Type B pancreatic cell (in vitro differentiated cells): Measurements from ENCODE around the gene PRMT6. TPM values are rescaled to one million over a fixed set of nuclear protein-coding genes. Genes with fewer than 3 reads are reported as not detected.
"Not testable (repeated sequence)": the region's sequence is repeated elsewhere in the genome, so short reads cannot be mapped to it uniquely, and the experiment has no call there.

ENCODE experiments used
- DNase-seq: peaks from one replicate; pipeline ENCODE4 v3.0.0; 2021; ENCODE audit warnings: mixed read lengths; ENCODE audit not compliant: unreplicated experiment; ENCODE audit errors: extremely low spot score
- H3K27ac Mint-ChIP-seq: 2 replicates; pipeline ENCODE4 v1.8.0; 2021; ENCODE audit warnings: mild to moderate bottlenecking, mixed read lengths
- H3K27me3 Mint-ChIP-seq: 2 replicates; pipeline ENCODE4 v1.8.0; 2021; ENCODE audit warnings: mixed read lengths
- H3K36me3 Mint-ChIP-seq: 2 replicates; pipeline ENCODE4 v1.8.0; 2021; ENCODE audit warnings: mixed read lengths
- H3K4me1 Mint-ChIP-seq: one replicate; pipeline ENCODE4 v1.8.0; 2021; ENCODE audit warnings: mixed read lengths; ENCODE audit not compliant: unreplicated experiment
- H3K4me3 Mint-ChIP-seq: 2 replicates; pipeline ENCODE4 v1.8.0; 2021; ENCODE audit warnings: mild to moderate bottlenecking, mixed read lengths
- H3K9me3 Mint-ChIP-seq: 2 replicates; pipeline ENCODE4 v1.8.0; 2021; ENCODE audit warnings: mixed read lengths
- CTCF ChIP-seq: fragments of 200-600 bp; sonication (generic); conservative IDR thresholded peaks from 2 replicates; pipeline ENCODE4 v1.5.0; 2021; ENCODE audit warnings: antibody characterized with exemption, mild to moderate bottlenecking
- total RNA-seq: library from RNA; stranded (reverse); gene quantifications from 2 replicates; pipeline ENCODE4 v1.2.1, GENCODE V29; 2021; ENCODE audit warnings: low replicate concordance

PRMT6 gene
- total RNA-seq, 1 donor from 2014 or later = 31.4 TPM

GRCh38 chr1:107019166-107019565, 37.3 kb upstream of the PRMT6 start:
- no peak for TF ChIP-seq CTCF
- no peaks in the 10 kb centered on the region for H3K9me3 Mint-ChIP-seq
- H3K4me3 Mint-ChIP-seq = no peak overlapping the region
- no peaks in the 10 kb centered on the region for H3K4me1 Mint-ChIP-seq
- no peak for DNase-seq
- no peak overlapping the region for H3K27ac Mint-ChIP-seq
- no peaks in the 10 kb centered on the region for H3K27me3 Mint-ChIP-seq
- H3K36me3 Mint-ChIP-seq = no peaks in the 10 kb centered on the region

GRCh38 chr1:107038874-107039273, 17.6 kb upstream of the PRMT6 start:
- H3K36me3 Mint-ChIP-seq, H3K27me3 Mint-ChIP-seq, H3K4me3 Mint-ChIP-seq, DNase-seq, H3K9me3 Mint-ChIP-seq, H3K4me1 Mint-ChIP-seq, H3K27ac Mint-ChIP-seq: not testable (repeated sequence)

GRCh38 chr1:107044310-107045220, 11.9 kb upstream of the PRMT6 start:
- not testable (repeated sequence) for H3K9me3 Mint-ChIP-seq, H3K36me3 Mint-ChIP-seq, H3K27ac Mint-ChIP-seq, H3K27me3 Mint-ChIP-seq, DNase-seq, H3K4me3 Mint-ChIP-seq, H3K4me1 Mint-ChIP-seq

GRCh38 chr1:107047602-107048001, 8.9 kb upstream of the PRMT6 start:
- H3K9me3 Mint-ChIP-seq = no peaks in the 10 kb centered on the region
- no peak overlapping the region for H3K27ac Mint-ChIP-seq
- no peaks in the 10 kb centered on the region for H3K4me1 Mint-ChIP-seq
- H3K4me3 Mint-ChIP-seq = no peak overlapping the region
- no peaks in the 10 kb centered on the region for H3K36me3 Mint-ChIP-seq
- DNase-seq = no peak
- H3K27me3 Mint-ChIP-seq = peaks cover 3% of the 10 kb centered on the region
- TF ChIP-seq CTCF = no peak

GRCh38 chr1:107048241-107048640, 8.2 kb upstream of the PRMT6 start:
- Mint-ChIP-seq H3K4me3 (no peak overlapping the region), H3K9me3 (no peaks in the 10 kb centered on the region), H3K4me1 (no peaks in the 10 kb centered on the region), H3K27me3 (peaks cover 1% of the 10 kb centered on the region), H3K36me3 (no peaks in the 10 kb centered on the region), H3K27ac (no peak overlapping the region)
- no peak for TF ChIP-seq CTCF
- no peak for DNase-seq

GRCh38 chr1:107051266-107051665, 5.2 kb upstream of the PRMT6 start:
- no peak overlapping the region for H3K27ac Mint-ChIP-seq
- no peak for TF ChIP-seq CTCF
- no peaks in the 10 kb centered on the region for H3K9me3 Mint-ChIP-seq
- no peak for DNase-seq
- H3K27me3 Mint-ChIP-seq = no peaks in the 10 kb centered on the region
- no peaks in the 10 kb centered on the region for H3K36me3 Mint-ChIP-seq
- no peak overlapping the region for H3K4me3 Mint-ChIP-seq
- H3K4me1 Mint-ChIP-seq = peaks cover 4% of the 10 kb centered on the region

- not testable (repeated sequence) for H3K9me3 Mint-ChIP-seq, H3K27me3 Mint-ChIP-seq, DNase-seq
- Mint-ChIP-seq H3K4me1 (peaks cover 19% of the 10 kb centered on the region), H3K27ac (peak overlapping the region; percentile 92), H3K36me3 (peaks cover 12% of the 10 kb centered on the region), H3K4me3 (peak overlapping the region; percentile 98)
Observed at GRCh38 chr1:107055919-107056425, 502 bp upstream of the PRMT6 start.
